Measurements from ENCODE around the gene U2SURP.

GRCh38 chr3:142971431-142971830 lies 29.9 kb upstream of the U2SURP start:
- TF ChIP-seq CTCF (IDR thresholded peaks at IDR 0.05) (no peak), POLR2A (IDR thresholded peaks at IDR 0.05) (no peak)
